PC-9 (cell line): ENCODE data around the gene RBM48. TPM values are rescaled to one million over a fixed set of nuclear protein-coding genes. Genes with fewer than 3 reads are reported as not detected.

ENCODE experiments used
- BruUV-seq: library from RNA; stranded (reverse); fragments of 400-500 nt; replicated peaks from 2 replicates; lab custom pipeline; 2021; lab: Mats Ljungman, UMichigan
- CTCF ChIA-PET: fragments of 300-600 bp; sonication (Branson Sonifier 250); formaldehyde crosslinking; loops from one replicate; lab custom pipeline; 2022; ENCODE audit warnings: antibody characterized with exemption; lab: Charles Lee
- POLR2A ChIA-PET: fragments of 300-600 bp; sonication (Branson Sonifier 250); formaldehyde crosslinking; loops from one replicate; lab custom pipeline; 2022; ENCODE audit warnings: antibody characterized with exemption; ENCODE audit not compliant: unreplicated experiment; lab: Charles Lee
- DNase-seq, 2 experiments: peaks; one replicate each; pipeline versions ENCODE4 v3.0.0 to v3.0.0-alpha.2; 2015 to 2022; ENCODE audit warnings: mixed read lengths in 1 of 2
- H2AFZ ChIP-seq: fragments of 200-600 bp; sonication (generic); 2 replicates; pipeline ENCODE4 v1.8.1; 2017; ENCODE audit warnings: antibody characterized with exemption
- H3F3A ChIP-seq: fragments of 200-600 bp; sonication (generic); 2 replicates; pipeline ENCODE4 v1.8.1; 2017; ENCODE audit warnings: antibody characterized with exemption, mild to moderate bottlenecking, low read depth; ENCODE audit not compliant: insufficient read depth
- H3K27ac ChIP-seq: fragments of 200-600 bp; sonication (generic); 2 replicates; pipeline ENCODE4 v1.6.1; 2016; ENCODE audit warnings: mixed run types
- H3K27me3 ChIP-seq: fragments of 200-600 bp; sonication (generic); 2 replicates; pipeline ENCODE4 v1.6.1; 2016; ENCODE audit warnings: low read depth, mixed run types; ENCODE audit not compliant: insufficient read depth
- H3K36me3 ChIP-seq: fragments of 200-600 bp; sonication (generic); 2 replicates; pipeline ENCODE4 v1.6.1; 2016; ENCODE audit warnings: low read depth, mixed run types
- H3K4me1 ChIP-seq: fragments of 200-600 bp; sonication (generic); replicated peaks from 2 replicates; pipeline ENCODE4 v1.6.1; 2016; ENCODE audit warnings: mixed run types; ENCODE audit not compliant: insufficient read depth
- H3K4me2 ChIP-seq: fragments of 200-600 bp; sonication (generic); 2 replicates; pipeline ENCODE4 v1.6.1; 2017; ENCODE audit warnings: mixed run types
- H3K4me3 ChIP-seq: fragments of 200-600 bp; sonication (generic); 2 replicates; pipeline ENCODE4 v1.6.1; 2016; ENCODE audit warnings: mixed run types
- H3K79me2 ChIP-seq: fragments of 200-600 bp; sonication (generic); 2 replicates; pipeline ENCODE4 v1.6.1; 2017; ENCODE audit warnings: low read depth, mixed run types
- H3K9me2 ChIP-seq: fragments of 200-600 bp; sonication (generic); 2 replicates; pipeline ENCODE4 v1.8.1; 2017; ENCODE audit warnings: mild to moderate bottlenecking; ENCODE audit not compliant: insufficient read depth
- H3K9me3 ChIP-seq: fragments of 200-600 bp; sonication (generic); 2 replicates; pipeline ENCODE4 v1.8.1; 2016; ENCODE audit warnings: low read depth; ENCODE audit not compliant: insufficient read depth
- H4K20me1 ChIP-seq: fragments of 200-600 bp; sonication (generic); 2 replicates; pipeline ENCODE4 v1.8.1; 2017; ENCODE audit not compliant: insufficient read depth
- CTCF ChIP-seq: fragments of 200-600 bp; sonication (generic); conservative IDR thresholded peaks from 2 replicates; pipeline ENCODE4 v1.6.1; 2017; ENCODE audit warnings: mixed run types, antibody characterized with exemption, mild to moderate bottlenecking, moderate library complexity
- EZH2 ChIP-seq: fragments of 200-600 bp; sonication (generic); IDR thresholded peaks from 2 replicates; pipeline ENCODE4 v1.8.0; 2017; ENCODE audit warnings: antibody characterized with exemption, low read depth
- intact Hi-C: fragments of 100-400 bp; cut with micrococcal nuclease; formaldehyde crosslinking; loops from one replicate; pipeline ENCODE4 v1.10.0; 2022; ENCODE audit not compliant: unreplicated experiment
- total RNA-seq: library from RNA; stranded (reverse); gene quantifications from 2 replicates; pipeline ENCODE4 v1.2.3, GENCODE V29; 2021

Gene RBM48
- total RNA-seq, 1 experiment from 2014 or later, result 11.5 TPM

GRCh38 chr7:92485267-92485892, 43.2 kb upstream of the RBM48 start:
- peak overlapping the region; percentile 69 for H3K27ac ChIP-seq
- no peak overlapping the region; the same call in 1 of the 2 replicates for H2AFZ ChIP-seq
- peak overlapping the region; percentile 47 for H3K4me2 ChIP-seq
- no peaks in the 10 kb centered on the region for H3K9me2 ChIP-seq
- peak in 1 of 2 experiments; percentile 46 for DNase-seq
- H3F3A ChIP-seq, result no peaks in the 10 kb centered on the region; the same call in none of the 2 replicates
- TF ChIP-seq EZH2 (no peak), CTCF (no peak)
- no TSS peak for BruUV-seq
- ChIA-PET POLR2A (no interaction called here), CTCF (no interaction called here)
- peaks cover 15% of the 10 kb centered on the region for H3K4me1 ChIP-seq
- H3K27me3 ChIP-seq, result no peaks in the 10 kb centered on the region
- intact Hi-C loops, result no loop called here
- H3K4me3 ChIP-seq, result no peak overlapping the region
- no peaks in the 10 kb centered on the region for H3K79me2 ChIP-seq
- peaks cover 18% of the 10 kb centered on the region for H3K36me3 ChIP-seq
- no peaks in the 10 kb centered on the region for H3K9me3 ChIP-seq
- H4K20me1 ChIP-seq, result no peaks in the 10 kb centered on the region

DNA sequence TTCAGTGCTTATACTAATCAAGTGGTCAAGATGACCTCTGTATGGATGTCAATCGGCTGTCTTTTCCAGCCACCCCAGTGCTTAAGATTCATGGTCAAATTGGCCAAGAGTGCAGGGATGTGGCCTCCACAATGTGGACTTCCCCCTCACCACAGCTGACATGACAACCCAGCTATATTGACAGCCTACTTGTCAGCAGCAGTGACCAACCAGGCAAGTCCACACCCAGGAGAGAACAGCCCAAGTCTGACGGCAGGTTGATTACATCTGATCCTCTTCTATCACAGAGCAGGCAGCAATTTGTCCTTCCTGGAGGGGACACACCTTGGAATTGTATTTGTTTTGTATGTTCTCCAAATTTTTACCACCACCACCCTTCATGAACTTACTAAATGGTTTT, 42.6 kb upstream of the RBM48 start:
- TF ChIP-seq CTCF (no peak), EZH2 (no peak)
- Histone ChIP-seq H3K27me3 (no peaks in the 10 kb centered on the region), H2AFZ (no peak overlapping the region), H3K9me2 (no peaks in the 10 kb centered on the region), H3F3A (no peaks in the 10 kb centered on the region; the same call in none of the 2 replicates), H3K4me2 (no peak overlapping the region; the same call in 1 of the 2 replicates), H3K27ac (peak overlapping the region; percentile 69), H3K79me2 (no peaks in the 10 kb centered on the region), H3K36me3 (peaks cover 18% of the 10 kb centered on the region), H3K4me3 (no peak overlapping the region), H3K9me3 (no peaks in the 10 kb centered on the region), H3K4me1 (peaks cover 15% of the 10 kb centered on the region), H4K20me1 (no peaks in the 10 kb centered on the region)
- BruUV-seq, result no TSS peak
- intact Hi-C loops, result no loop called here
- DNase-seq, result no peak
- ChIA-PET POLR2A (no interaction called here), CTCF (no interaction called here)

DNA sequence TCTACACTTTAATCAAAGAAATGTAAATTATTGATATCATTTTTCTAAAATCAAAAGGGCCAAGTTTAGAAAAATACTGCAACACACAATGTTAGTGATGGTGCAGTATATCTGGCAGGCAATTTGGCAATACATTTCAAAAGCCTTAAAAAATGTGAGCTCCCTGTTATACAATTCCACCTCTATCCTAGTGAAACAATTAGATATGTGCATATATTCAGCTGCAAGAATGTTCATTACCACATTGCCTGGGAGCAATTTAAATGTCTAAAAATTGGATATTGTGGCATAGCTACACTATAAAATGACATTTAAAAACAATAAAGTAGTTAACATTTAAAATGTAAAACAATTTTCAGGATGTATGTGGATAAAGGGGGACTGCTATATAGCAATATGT, 40.8 kb upstream of the RBM48 start:
- CTCF ChIA-PET, result no interaction called here
- Histone ChIP-seq H3K27ac (no peak overlapping the region), H3K27me3 (no peaks in the 10 kb centered on the region), H3K9me3 (no peaks in the 10 kb centered on the region), H4K20me1 (no peaks in the 10 kb centered on the region), H3K4me1 (peaks cover 15% of the 10 kb centered on the region), H2AFZ (no peak overlapping the region), H3K4me3 (no peak overlapping the region), H3F3A (no peaks in the 10 kb centered on the region; the same call in none of the 2 replicates), H3K79me2 (no peaks in the 10 kb centered on the region), H3K9me2 (no peaks in the 10 kb centered on the region), H3K4me2 (no peak overlapping the region), H3K36me3 (peaks cover 18% of the 10 kb centered on the region)
- TF ChIP-seq CTCF (no peak), EZH2 (no peak)
- BruUV-seq, result no TSS peak
- DNase-seq, result no peak
- intact Hi-C loops, result no loop called here
- POLR2A ChIA-PET, result no interaction called here
